ENCODE data around the gene SYCE1L.

GRCh38 chr16:77246150-77246549 is 46.9 kb downstream of the SYCE1L start:
- no peak for TF ChIP-seq CTCF (optimal IDR thresholded peaks at IDR 0.05 in 1 of 3, IDR thresholded peaks at IDR 0.05 in 1 of 3, conservative IDR thresholded peaks at IDR 0.05 in 1 of 3; ENCODE audit: extremely low read depth in 1 of 3, insufficient read depth in 2 of 3, low read length in 3 of 3)
- TF ChIP-seq EZH2 (IDR thresholded peaks at IDR 0.05; ENCODE audit: low read length), result no peak

Data from keratinocyte (primary cell).